ENCODE measurements around the gene SLC25A28. TPM values are rescaled to one million over a fixed set of nuclear protein-coding genes. Genes with fewer than 3 reads are reported as not detected.
"Not testable (repeated sequence)": the region's sequence is repeated elsewhere in the genome, so short reads cannot be mapped to it uniquely, and the experiment has no call there.

The SLC25A28 gene
- total RNA-seq, 2 experiments from 2014 or later = 31.6 to 36.3 TPM

DNA sequence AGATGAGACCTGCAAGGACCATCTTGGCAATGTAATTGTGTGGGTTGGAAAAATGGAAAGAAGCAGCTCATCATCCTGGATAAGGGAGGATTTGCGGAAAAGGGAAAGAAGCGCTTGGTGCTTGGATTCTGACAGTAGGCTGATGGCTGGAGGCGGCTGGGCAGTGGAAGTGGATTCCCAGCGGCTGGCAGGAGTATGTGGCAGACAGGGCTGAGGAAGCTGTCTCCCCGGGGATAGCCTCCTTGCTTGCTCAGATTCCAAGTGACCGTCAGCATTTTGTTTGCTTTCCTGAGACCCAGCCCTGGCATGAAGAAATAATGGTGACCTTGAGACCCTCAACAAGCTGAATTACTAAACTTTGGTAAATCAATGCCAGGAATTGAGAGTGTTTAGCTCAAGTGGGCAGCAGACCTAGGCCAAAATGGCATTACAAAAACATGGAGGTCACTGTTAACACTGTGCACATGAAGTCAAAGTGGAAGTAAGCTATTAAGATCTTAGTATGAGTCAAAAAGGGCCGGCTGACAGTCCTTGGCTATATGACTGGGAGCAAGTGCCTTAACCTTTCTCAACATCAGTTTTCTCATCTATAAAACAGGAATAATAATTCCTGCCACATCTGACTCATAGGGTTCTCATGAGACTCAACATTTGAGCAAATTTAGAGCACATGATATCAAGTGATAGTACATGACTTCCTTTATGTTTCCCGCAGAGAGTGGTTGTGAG, 21.3 kb downstream of the SLC25A28 start:
- CTCF ChIA-PET (ENCODE audit: unreplicated experiment) = no interaction called here

DNA sequence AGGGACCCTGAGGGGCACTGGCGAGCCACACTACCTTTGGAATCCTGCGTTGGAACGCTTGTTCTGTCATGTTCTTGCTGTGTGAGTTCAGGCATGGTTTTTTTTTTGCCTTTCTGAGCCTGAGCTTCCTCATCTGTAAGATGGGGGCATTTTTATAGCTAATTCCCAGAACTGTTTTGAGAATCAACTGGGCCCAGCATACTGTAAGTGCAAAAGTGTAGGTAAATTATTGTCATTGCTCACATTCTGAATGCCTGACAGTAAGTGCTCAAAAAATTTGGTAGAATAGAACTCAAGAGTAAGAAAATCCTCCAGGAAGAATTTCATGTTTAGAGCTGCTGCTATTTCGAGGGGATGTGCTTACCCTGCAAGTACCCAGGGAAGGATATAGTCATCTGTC, 22.2 kb downstream of the SLC25A28 start:
- ChIA-PET CTCF (ENCODE audit: unreplicated experiment) (no interaction called here), POLR2A (interaction anchor here (0.7 to 1.0 kb wide), 2 partner anchors 8 to 32 kb away, joined by 3 to 5 read pairs; no protein-coding TSS in a partner anchor)
- no TSS peak for BruUV-seq (replicated peaks)
- H3K4me3 ChIP-seq (ENCODE audit: low read depth, low read length, poor library complexity, severe bottlenecking) = no peak overlapping the region
- H3K79me2 ChIP-seq (ENCODE audit: insufficient read depth, low read depth, low read length) = no peaks in the 10 kb centered on the region
- no peak overlapping the region for H3K27ac ChIP-seq (ENCODE audit: low read depth, low read length, poor library complexity, severe bottlenecking)
- H4K20me1 ChIP-seq (ENCODE audit: insufficient read depth, low read length) = no peaks in the 10 kb centered on the region
- no peaks in the 10 kb centered on the region for H3K9me2 ChIP-seq (ENCODE audit: insufficient read depth, low read length)
- H3K4me2 ChIP-seq (ENCODE audit: low read length) = no peak overlapping the region
- H3K4me1 ChIP-seq (ENCODE audit: insufficient read depth, low read length, poor library complexity, severe bottlenecking) = peaks cover 7% of the 10 kb centered on the region
- no peak overlapping the region for H2AFZ ChIP-seq (ENCODE audit: low read length)
- no peaks in the 10 kb centered on the region for H3K9me3 ChIP-seq (ENCODE audit: low read length)
- DNase-seq (ENCODE audit: low spot score) = no peak
- intact Hi-C loops (cut with micrococcal nuclease; ENCODE audit: unreplicated experiment) = no loop called here
- TF ChIP-seq, protein P1, sequence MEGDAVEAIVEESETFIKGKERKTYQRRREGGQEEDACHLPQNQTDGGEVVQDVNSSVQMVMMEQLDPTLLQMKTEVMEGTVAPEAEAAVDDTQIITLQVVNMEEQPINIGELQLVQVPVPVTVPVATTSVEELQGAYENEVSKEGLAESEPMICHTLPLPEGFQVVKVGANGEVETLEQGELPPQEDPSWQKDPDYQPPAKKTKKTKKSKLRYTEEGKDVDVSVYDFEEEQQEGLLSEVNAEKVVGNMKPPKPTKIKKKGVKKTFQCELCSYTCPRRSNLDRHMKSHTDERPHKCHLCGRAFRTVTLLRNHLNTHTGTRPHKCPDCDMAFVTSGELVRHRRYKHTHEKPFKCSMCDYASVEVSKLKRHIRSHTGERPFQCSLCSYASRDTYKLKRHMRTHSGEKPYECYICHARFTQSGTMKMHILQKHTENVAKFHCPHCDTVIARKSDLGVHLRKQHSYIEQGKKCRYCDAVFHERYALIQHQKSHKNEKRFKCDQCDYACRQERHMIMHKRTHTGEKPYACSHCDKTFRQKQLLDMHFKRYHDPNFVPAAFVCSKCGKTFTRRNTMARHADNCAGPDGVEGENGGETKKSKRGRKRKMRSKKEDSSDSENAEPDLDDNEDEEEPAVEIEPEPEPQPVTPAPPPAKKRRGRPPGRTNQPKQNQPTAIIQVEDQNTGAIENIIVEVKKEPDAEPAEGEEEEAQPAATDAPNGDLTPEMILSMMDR (conservative IDR thresholded peaks at IDR 0.05; ENCODE audit: low read length) = no peak
- TF ChIP-seq EZH2phosphoT487 (IDR thresholded peaks at IDR 0.05; ENCODE audit: borderline replicate concordance, low read depth, low read length) = no peak
- no peaks in the 10 kb centered on the region for H3K36me3 ChIP-seq (ENCODE audit: insufficient read depth, low read length)

More for the DNA sequence above, 21.3 kb downstream of the SLC25A28 start:
- Histone ChIP-seq H3K79me2 (ENCODE audit: insufficient read depth, low read depth, low read length) (no peaks in the 10 kb centered on the region), H2AFZ (ENCODE audit: low read length) (no peak overlapping the region; the same call in 1 of the 2 replicates), H3K9me2 (ENCODE audit: insufficient read depth, low read length) (no peaks in the 10 kb centered on the region), H3K4me3 (ENCODE audit: low read depth, low read length, poor library complexity, severe bottlenecking) (no peak overlapping the region), H3K4me1 (ENCODE audit: insufficient read depth, low read length, poor library complexity, severe bottlenecking) (peaks cover 7% of the 10 kb centered on the region), H3K27ac (ENCODE audit: low read depth, low read length, poor library complexity, severe bottlenecking) (no peak overlapping the region), H4K20me1 (ENCODE audit: insufficient read depth, low read length) (no peaks in the 10 kb centered on the region), H3K9me3 (ENCODE audit: low read length) (no peaks in the 10 kb centered on the region), H3K36me3 (ENCODE audit: insufficient read depth, low read length) (no peaks in the 10 kb centered on the region), H3K4me2 (ENCODE audit: low read length) (no peak overlapping the region)
- POLR2A ChIA-PET = interaction anchor here (0.7 to 1.0 kb wide), 3 partner anchors 9 to 34 kb away, joined by 3 to 5 read pairs (median 3); no protein-coding TSS in a partner anchor
- TF ChIP-seq, protein P1 (conservative IDR thresholded peaks at IDR 0.05; ENCODE audit: low read length) = no peak
- TF ChIP-seq EZH2phosphoT487 (IDR thresholded peaks at IDR 0.05; ENCODE audit: borderline replicate concordance, low read depth, low read length) = no peak
- no peak for DNase-seq (ENCODE audit: low spot score)
- intact Hi-C loops (cut with micrococcal nuclease; ENCODE audit: unreplicated experiment) = no loop called here
- no TSS peak for BruUV-seq (replicated peaks)

DNA sequence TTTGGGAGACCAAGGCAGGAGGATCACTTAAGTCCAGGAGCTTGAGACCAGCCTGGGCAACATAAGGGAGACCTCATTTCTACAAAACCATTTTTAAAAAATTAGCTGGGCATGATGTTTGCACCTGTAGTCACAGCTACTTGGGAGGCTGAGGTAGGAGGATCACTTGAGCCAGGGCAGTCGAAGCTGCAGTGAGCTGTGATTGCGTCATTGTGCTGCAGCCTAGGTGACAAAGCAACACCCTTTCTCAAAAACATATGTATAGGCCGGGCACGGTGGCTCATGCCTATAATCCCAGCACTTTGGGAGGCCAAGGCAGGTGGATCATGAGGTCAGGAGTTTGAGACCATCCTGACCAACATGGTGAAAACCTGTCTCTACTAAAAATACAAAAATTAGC, 23.5 kb downstream of the SLC25A28 start:
- DNase-seq (ENCODE audit: low spot score); CTCF ChIA-PET (ENCODE audit: unreplicated experiment); H2AFZ ChIP-seq (ENCODE audit: low read length); H3K36me3 ChIP-seq (ENCODE audit: insufficient read depth, low read length); H3K9me3 ChIP-seq (ENCODE audit: low read length); H3K9me2 ChIP-seq (ENCODE audit: insufficient read depth, low read length); H4K20me1 ChIP-seq (ENCODE audit: insufficient read depth, low read length); BruUV-seq (replicated peaks); H3K4me3 ChIP-seq (ENCODE audit: low read depth, low read length, poor library complexity, severe bottlenecking); H3K4me1 ChIP-seq (ENCODE audit: insufficient read depth, low read length, poor library complexity, severe bottlenecking); H3K4me2 ChIP-seq (ENCODE audit: low read length); H3K79me2 ChIP-seq (ENCODE audit: insufficient read depth, low read depth, low read length); intact Hi-C loops (cut with micrococcal nuclease; ENCODE audit: unreplicated experiment); H3K27ac ChIP-seq (ENCODE audit: low read depth, low read length, poor library complexity, severe bottlenecking): not testable (repeated sequence)
- POLR2A ChIA-PET = interaction anchor here (1.3 kb wide), 1 partner anchor 12 kb away, joined by 3 read pairs; no protein-coding TSS in a partner anchor

All from OCI-LY7 (cell line).